ENCODE results near the gene DLEC1. TPM values are rescaled to one million over a fixed set of nuclear protein-coding genes. Genes with fewer than 3 reads are reported as not detected.
"Not testable (repeated sequence)": the region's sequence is repeated elsewhere in the genome, so short reads cannot be mapped to it uniquely, and the experiment has no call there.

The DLEC1 gene
- total and polyA plus RNA-seq, 7 donors = 0.16 to 0.60 (median 0.41) TPM

- Histone ChIP-seq H3K9me3 (no peaks in the 10 kb centered on the region), H3K4me1 (peaks cover 0 to 47% (median 39%) of the 10 kb centered on the region in 4 donors), H3K27me3 (no peaks in the 10 kb centered on the region), H3K36me3 (no peaks in the 10 kb centered on the region), H3K27ac (peak within 1 kb of the TSS; percentile 75 to 87 (median 86)), H3K4me3 (peak within 1 kb of the TSS; percentile 43 to 74 (median 57))
- DNase-seq = peak; percentile 90
- intact Hi-C loops (cut with DNase I) = no loop called here
- WGBS, 2 donors = 2% methylated on average over 75 of the region's 75 CpGs
- peak; percentile 44 to 71 (median 60) for TF ChIP-seq POLR2AphosphoS5 (IDR thresholded peaks at IDR 0.05)
- no peak for TF ChIP-seq CTCF (IDR thresholded peaks at IDR 0.05)
- TF ChIP-seq EP300 (IDR thresholded peaks at IDR 0.05) = peak in 2 of 4 donors; percentile 14 to 31
These were observed 9.4 kb upstream of the DLEC1 start, which contains the start of gene PLCD1 for GRCh38 chr3:38029400-38030125. Gene PLCD1, minus strand, starts transcription at chr3:38029642. Its CDS starts 103 bp downstream, at chr3:38029539.

GRCh38 chr3:38030126-38031021, 8.6 kb upstream of the DLEC1 start:
- H3K9me3 ChIP-seq = no peaks in the 10 kb centered on the region
- H3K4me3 ChIP-seq = peak overlapping the region; percentile 43 to 74 (median 57)
- H3K36me3 ChIP-seq = no peaks in the 10 kb centered on the region
- no peaks in the 10 kb centered on the region for H3K27me3 ChIP-seq
- intact Hi-C loops (cut with DNase I) = no loop called here
- no peak for DNase-seq
- peaks cover 0 to 44% (median 37%) of the 10 kb centered on the region in 4 donors for H3K4me1 ChIP-seq
- WGBS, 2 donors = 33 to 49% methylated on average over 8 of the region's 8 CpGs
- peak overlapping the region; percentile 75 to 87 (median 86) for H3K27ac ChIP-seq
- TF ChIP-seq EP300 (IDR thresholded peaks at IDR 0.05) = no peak
- TF ChIP-seq CTCF (IDR thresholded peaks at IDR 0.05) = no peak
- TF ChIP-seq POLR2A (IDR thresholded peaks at IDR 0.05) = no peak
- TF ChIP-seq POLR2AphosphoS5 (IDR thresholded peaks at IDR 0.05) = no peak

DNA sequence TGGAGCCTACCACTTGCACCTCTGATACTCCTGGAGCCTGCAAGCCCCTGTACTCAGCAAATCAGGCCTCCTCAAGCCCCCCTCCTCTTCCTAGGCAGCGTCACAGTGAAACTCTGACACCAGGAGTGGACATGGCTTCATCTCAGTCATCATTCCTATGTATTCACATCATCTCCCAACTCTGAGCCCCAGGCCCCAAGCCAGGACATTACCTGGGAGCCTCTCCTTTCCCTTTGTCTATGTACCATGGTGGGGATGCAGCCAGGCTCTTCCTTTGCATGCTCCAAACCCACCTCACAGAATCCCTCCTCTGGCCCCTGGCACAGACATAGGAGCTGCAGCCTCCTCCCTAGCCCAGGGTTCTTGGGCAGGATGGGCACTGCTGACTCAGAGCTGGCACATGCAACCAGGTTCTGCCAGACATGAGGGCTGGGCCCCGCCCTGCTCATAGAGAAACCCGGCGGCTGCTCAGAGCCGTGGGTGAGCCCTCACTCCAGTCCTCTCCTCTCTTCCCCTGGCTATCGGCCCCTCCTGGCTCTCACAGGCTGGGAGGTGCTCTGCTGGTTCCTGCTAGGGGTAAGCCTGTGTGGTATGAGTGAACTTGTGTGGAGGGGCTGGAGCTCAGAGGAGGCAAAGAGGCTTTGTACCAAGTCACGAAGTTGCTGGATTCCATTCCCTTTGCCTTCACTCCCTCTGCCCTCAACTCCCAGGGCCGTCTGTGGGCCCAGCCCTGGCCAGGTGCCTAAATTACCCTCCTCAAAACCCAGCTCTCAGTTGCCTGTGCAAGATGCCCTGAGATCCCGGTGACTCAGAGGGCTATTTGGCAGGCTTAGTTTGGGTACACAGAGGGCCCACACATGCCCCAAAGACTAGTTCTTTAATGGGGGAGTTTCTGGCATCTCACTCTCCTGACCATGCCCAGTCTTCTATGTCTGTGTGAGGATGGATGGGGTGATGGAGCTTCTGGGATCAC, 7.7 kb upstream of the DLEC1 start:
- TF ChIP-seq CTCF (IDR thresholded peaks at IDR 0.05) (no peak), POLR2AphosphoS5 (IDR thresholded peaks at IDR 0.05) (no peak), EP300 (IDR thresholded peaks at IDR 0.05) (no peak), POLR2A (IDR thresholded peaks at IDR 0.05) (no peak)
- WGBS, 2 donors = 16 to 57% methylated on average over 9 of the region's 9 CpGs
- Histone ChIP-seq H3K4me3 (no peak overlapping the region), H3K36me3 (no peaks in the 10 kb centered on the region), H3K9me3 (no peaks in the 10 kb centered on the region), H3K27me3 (no peaks in the 10 kb centered on the region), H3K4me1 (peaks cover 0 to 34% (median 28%) of the 10 kb centered on the region in 4 donors), H3K27ac (peak overlapping the region; percentile 75 to 87 (median 86))
- intact Hi-C loops (cut with DNase I) = no loop called here
- peak; percentile 83 for DNase-seq

DNA sequence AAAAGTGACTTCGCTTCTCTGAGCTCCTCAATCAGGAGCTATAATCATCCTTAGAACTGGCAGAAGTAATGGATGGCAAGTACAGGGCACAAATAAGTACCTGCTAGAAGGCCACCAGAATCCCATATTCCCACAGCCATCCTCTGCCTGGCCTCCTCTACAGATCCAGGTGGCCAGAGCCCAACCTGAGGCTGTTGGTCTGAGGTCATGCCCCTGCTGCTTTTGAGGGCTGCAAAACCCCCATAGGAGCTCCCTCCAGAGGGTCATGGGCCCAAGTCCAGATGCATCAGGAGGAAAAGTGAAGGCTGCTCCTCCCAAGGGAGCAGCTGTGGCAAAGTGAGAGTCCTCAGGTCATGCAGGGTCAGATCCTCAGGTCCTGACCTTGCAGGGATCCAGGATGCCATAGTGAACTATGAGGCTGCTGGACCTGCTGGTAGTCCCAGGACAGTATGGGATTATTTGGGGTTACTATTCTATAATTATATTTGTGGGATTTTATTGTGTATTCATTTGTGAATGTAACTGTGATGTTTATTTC, 6.6 kb upstream of the DLEC1 start:
- Histone ChIP-seq H3K4me3 (no peak overlapping the region), H3K27ac (no peak overlapping the region), H3K27me3 (no peaks in the 10 kb centered on the region), H3K9me3 (no peaks in the 10 kb centered on the region), H3K36me3 (no peaks in the 10 kb centered on the region), H3K4me1 (peaks cover 0 to 34% (median 27%) of the 10 kb centered on the region in 4 donors)
- intact Hi-C loops (cut with DNase I) = no loop called here
- 95 to 97% methylated on average over 1 of the region's 1 CpG for WGBS, 2 donors
- TF ChIP-seq EP300 (IDR thresholded peaks at IDR 0.05) (no peak), CTCF (IDR thresholded peaks at IDR 0.05) (no peak), POLR2A (IDR thresholded peaks at IDR 0.05) (no peak), POLR2AphosphoS5 (IDR thresholded peaks at IDR 0.05) (no peak)
- no peak for DNase-seq

- H3K4me3 ChIP-seq; DNase-seq; H3K27me3 ChIP-seq; intact Hi-C loops (cut with DNase I); H3K27ac ChIP-seq; H3K9me3 ChIP-seq; H3K36me3 ChIP-seq: not testable (repeated sequence)
- peaks cover 0 to 30% (median 25%) of the 10 kb centered on the region in 4 donors for H3K4me1 ChIP-seq
- WGBS, 2 donors = 33 to 80% methylated on average over 7 of the region's 7 CpGs
These were observed 5.4 kb upstream of the DLEC1 start for GRCh38 chr3:38033586-38033985.

DNA sequence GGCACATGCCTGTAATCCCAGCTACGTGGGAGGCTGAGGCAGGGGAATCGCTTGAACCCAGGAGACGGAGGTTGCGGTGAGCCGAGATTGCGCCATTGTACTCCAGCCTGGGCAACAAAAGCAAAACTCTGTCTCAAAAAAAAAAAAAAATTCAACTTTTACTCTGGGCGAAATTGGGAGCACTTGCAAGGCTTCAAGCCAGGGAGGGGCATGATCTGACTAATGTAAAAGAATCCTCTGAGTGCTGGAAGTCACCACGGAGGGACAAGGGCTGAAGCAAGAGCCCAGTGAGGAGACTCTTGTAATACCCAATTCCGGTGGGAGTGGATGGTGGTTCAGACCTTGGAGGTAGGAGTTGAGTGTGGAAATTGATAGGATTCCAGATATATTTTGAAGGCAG, 4.7 kb upstream of the DLEC1 start:
- H3K9me3 ChIP-seq; H3K27ac ChIP-seq; intact Hi-C loops (cut with DNase I); H3K4me3 ChIP-seq; H3K27me3 ChIP-seq; DNase-seq; H3K36me3 ChIP-seq: not testable (repeated sequence)
- 92 to 95% methylated on average over 9 of the region's 9 CpGs for WGBS, 2 donors
- H3K4me1 ChIP-seq = peaks cover 0 to 29% (median 23%) of the 10 kb centered on the region in 4 donors
